Tibial artery (tissue), 4 donors: ENCODE measurements around the gene NDUFB8.
"Not testable (repeated sequence)": the region's sequence is repeated elsewhere in the genome, so short reads cannot be mapped to it uniquely, and the experiment has no call there.

Source experiments
- DNase-seq, 2 donors: peaks; one replicate each; pipeline ENCODE4 v3.0.0-alpha.2; 2019
- H3K27ac ChIP-seq, 2 donors: fragments of 200-600 bp; sonication (generic) in 1 of 2; 1 replicate in 1 of 2; 2 replicates in 1 of 2; pipeline ENCODE4 v1.5.1; 2018 to 2019; ENCODE audit warnings: mild to moderate bottlenecking in 1 of 2
- H3K27me3 ChIP-seq, 2 donors: fragments of 200-600 bp; sonication (generic) in 1 of 2; one replicate each; pipeline versions ENCODE4 v1.5.1 to v1.6.0; 2016 to 2019
- H3K36me3 ChIP-seq, 3 donors: fragments of 200-600 bp; sonication (generic) in 2 of 3; one replicate each; pipeline ENCODE4 v1.5.1; 2016 to 2019; ENCODE audit warnings: mild to moderate bottlenecking in 2 of 3
- H3K4me1 ChIP-seq, 4 donors: fragments of 200-600 bp; sonication (generic) in 2 of 4; 1 replicate in 3 of 4; 2 replicates in 1 of 4; pipeline ENCODE4 v1.5.1; 2016 to 2019
- H3K4me3 ChIP-seq, 2 donors: fragments of 200-600 bp; sonication (generic) in 1 of 2; 1 replicate in 1 of 2; 2 replicates in 1 of 2; pipeline ENCODE4 v1.5.1; 2018 to 2019; ENCODE audit warnings: mild to moderate bottlenecking in 2 of 2
- H3K9me3 ChIP-seq, 3 donors: fragments of 200-600 bp; sonication (generic) in 1 of 3; one replicate each; pipeline ENCODE4 v1.5.1; 2016 to 2019
- CTCF ChIP-seq, 2 experiments: fragments of 200-600 bp in 1 of 2; fragments of 450-650 bp in 1 of 2; IDR thresholded peaks; one replicate each; pipeline ENCODE4 v1.5.1; 2017 to 2019; ENCODE audit warnings: antibody characterized with exemption in 2 of 2, mild to moderate bottlenecking in 1 of 2, moderate library complexity in 1 of 2
- intact Hi-C: fragments of 100-400 bp; cut with DNase I; formaldehyde crosslinking; loops from one replicate; pipeline ENCODE4 v1.15.0; 2023; ENCODE audit warnings: low total_unique reads

NDUFB8 gene

GRCh38 chr10:100529475-100530298 lies at the start of gene NDUFB8:
TSS of gene NDUFB8 (minus strand) at chr10:100529871. CDS start at chr10:100529851, 20 bp downstream.
- Histone ChIP-seq H3K36me3 (peaks cover 20 to 31% (median 24%) of the 10 kb centered on the region in 3 donors), H3K4me3 (peak within 1 kb of the TSS; percentile 79 to 95), H3K9me3 (no peaks in the 10 kb centered on the region), H3K27me3 (no peaks in the 10 kb centered on the region), H3K4me1 (peaks cover 0 to 23% (median 12%) of the 10 kb centered on the region in 4 donors), H3K27ac (peak within 1 kb of the TSS; percentile 78)
- intact Hi-C loops: no loop called here
- peak; percentile 91 to 93 for DNase-seq
- no peak for TF ChIP-seq CTCF (IDR thresholded peaks at IDR 0.05)

GRCh38 chr10:100576282-100576635 lies 46.6 kb upstream of the NDUFB8 start:
- no peaks in the 10 kb centered on the region for H3K4me1 ChIP-seq
- no peaks in the 10 kb centered on the region for H3K9me3 ChIP-seq
- DNase-seq: no peak
- H3K27ac ChIP-seq: no peak overlapping the region
- peaks cover 0 to 16% of the 10 kb centered on the region in 2 donors for H3K27me3 ChIP-seq
- intact Hi-C loops: no loop called here
- H3K4me3 ChIP-seq: no peak overlapping the region
- no peaks in the 10 kb centered on the region for H3K36me3 ChIP-seq
- TF ChIP-seq CTCF (IDR thresholded peaks at IDR 0.05): no peak

GRCh38 chr10:100575585-100576281 lies 46.1 kb upstream of the NDUFB8 start:
- TF ChIP-seq CTCF (IDR thresholded peaks at IDR 0.05): no peak
- intact Hi-C loops: no loop called here
- H3K4me1 ChIP-seq: no peaks in the 10 kb centered on the region
- peaks cover 0 to 21% of the 10 kb centered on the region in 2 donors for H3K27me3 ChIP-seq
- no peaks in the 10 kb centered on the region for H3K9me3 ChIP-seq
- no peak overlapping the region for H3K27ac ChIP-seq
- no peaks in the 10 kb centered on the region for H3K36me3 ChIP-seq
- DNase-seq: no peak
- no peak overlapping the region for H3K4me3 ChIP-seq

- peaks cover 0 to 27% of the 10 kb centered on the region in 2 donors for H3K27me3 ChIP-seq
- DNase-seq, H3K4me1 ChIP-seq, H3K36me3 ChIP-seq, H3K9me3 ChIP-seq, intact Hi-C loops, H3K4me3 ChIP-seq, H3K27ac ChIP-seq: not testable (repeated sequence)
Measured at GRCh38 chr10:100575146-100575545, 45.5 kb upstream of the NDUFB8 start.

- intact Hi-C loops: no loop called here
- Histone ChIP-seq H3K9me3 (no peaks in the 10 kb centered on the region), H3K27me3 (peaks cover 0 to 56% of the 10 kb centered on the region in 2 donors), H3K36me3 (no peaks in the 10 kb centered on the region), H3K4me3 (no peak overlapping the region), H3K27ac (no peak overlapping the region), H3K4me1 (no peaks in the 10 kb centered on the region)
- no peak for DNase-seq
- no peak for TF ChIP-seq CTCF (IDR thresholded peaks at IDR 0.05)
Measured at GRCh38 chr10:100571084-100571856, 41.6 kb upstream of the NDUFB8 start.
